Stimulated activated CD4-positive, alpha-beta T cell treated with anti-CD3 and anti-CD28 coated beads, TNF-alpha, amount 100 ng/mL, for 48 hours (primary cell): Measurements from ENCODE around the gene TNFRSF19.
A peak's percentile ranks its signal among the peaks of the same experiment; 100 is the strongest.
"Not testable (repeated sequence)": the region's sequence is repeated elsewhere in the genome, so short reads cannot be mapped to it uniquely, and the experiment has no call there.

Experiments used
- DNase-seq, 3 donors: peaks; one replicate each; pipeline ENCODE4 v3.0.0-alpha.2; 2020; ENCODE audit warnings: low read depth in 3 of 3

Gene TNFRSF19

GRCh38 chr13:23567906-23568460, 2.2 kb upstream of the TNFRSF19 start:
- no peak for DNase-seq

DNA sequence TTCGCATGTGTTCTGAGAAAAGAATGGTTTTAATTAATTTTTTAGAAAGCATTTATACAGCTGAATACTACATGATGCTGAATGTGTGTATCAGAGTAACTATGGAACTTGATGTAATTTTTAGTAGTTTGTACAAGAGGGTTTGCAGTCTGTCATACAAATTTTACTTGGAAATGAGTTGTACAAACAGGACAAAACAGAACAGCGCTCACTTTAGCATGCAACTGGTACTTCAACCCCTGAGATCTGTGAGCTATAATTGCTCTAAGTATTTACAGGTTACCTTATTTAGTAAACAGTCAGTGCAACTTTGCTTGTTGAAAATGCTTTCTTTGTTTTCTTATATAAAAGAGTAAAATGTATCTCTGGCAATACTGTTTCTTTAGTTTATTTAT, 706 bp downstream of the TNFRSF19 start:
- no peak for DNase-seq

GRCh38 chr13:23571431-23571830, 1.2 kb downstream of the TNFRSF19 start:
- no peak for DNase-seq

- DNase-seq, result no peak
Measured at GRCh38 chr13:23572836-23573235, 2.6 kb downstream of the TNFRSF19 start.

DNA sequence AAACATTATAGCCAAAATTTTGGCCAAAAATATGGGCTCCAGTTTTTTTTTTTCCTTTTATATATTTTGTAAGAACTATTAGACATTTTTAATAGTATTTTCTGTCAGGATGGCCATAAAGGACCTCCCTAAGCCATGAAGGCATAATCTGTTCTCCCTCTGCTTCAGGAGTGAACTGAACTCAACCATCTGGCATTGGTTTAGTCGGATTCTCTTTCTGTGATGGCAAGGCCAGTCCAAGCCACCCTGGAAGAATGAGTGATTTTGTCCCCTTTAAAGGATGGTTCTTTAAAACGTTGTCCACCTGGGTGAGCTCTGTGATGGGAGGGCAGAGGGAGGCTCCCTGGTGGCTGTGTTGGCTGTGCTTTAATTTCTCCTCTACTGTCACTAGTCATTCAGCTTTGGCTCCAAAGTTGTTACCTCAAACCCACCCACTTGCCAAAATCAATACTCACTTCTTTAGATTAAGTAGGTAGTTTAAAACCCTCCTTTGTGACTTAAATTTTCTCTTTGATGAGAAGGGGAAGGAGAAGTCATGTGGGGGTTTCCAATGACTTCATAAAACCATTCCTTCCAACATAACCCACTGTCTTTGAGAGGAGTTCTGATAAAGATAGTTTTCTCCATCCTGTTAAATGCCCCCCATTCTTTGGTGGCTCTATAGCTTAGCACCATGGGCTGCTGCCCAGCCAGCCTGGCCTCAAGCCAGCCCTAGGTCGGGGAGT, 4.4 kb downstream of the TNFRSF19 start:
- DNase-seq, result no peak

- no peak for DNase-seq
Measured at GRCh38 chr13:23575632-23576031, 5.4 kb downstream of the TNFRSF19 start.

- DNase-seq, result peak; percentile 43 to 70 (median 52)
Measured at GRCh38 chr13:23578411-23579071, 8.3 kb downstream of the TNFRSF19 start.

DNA sequence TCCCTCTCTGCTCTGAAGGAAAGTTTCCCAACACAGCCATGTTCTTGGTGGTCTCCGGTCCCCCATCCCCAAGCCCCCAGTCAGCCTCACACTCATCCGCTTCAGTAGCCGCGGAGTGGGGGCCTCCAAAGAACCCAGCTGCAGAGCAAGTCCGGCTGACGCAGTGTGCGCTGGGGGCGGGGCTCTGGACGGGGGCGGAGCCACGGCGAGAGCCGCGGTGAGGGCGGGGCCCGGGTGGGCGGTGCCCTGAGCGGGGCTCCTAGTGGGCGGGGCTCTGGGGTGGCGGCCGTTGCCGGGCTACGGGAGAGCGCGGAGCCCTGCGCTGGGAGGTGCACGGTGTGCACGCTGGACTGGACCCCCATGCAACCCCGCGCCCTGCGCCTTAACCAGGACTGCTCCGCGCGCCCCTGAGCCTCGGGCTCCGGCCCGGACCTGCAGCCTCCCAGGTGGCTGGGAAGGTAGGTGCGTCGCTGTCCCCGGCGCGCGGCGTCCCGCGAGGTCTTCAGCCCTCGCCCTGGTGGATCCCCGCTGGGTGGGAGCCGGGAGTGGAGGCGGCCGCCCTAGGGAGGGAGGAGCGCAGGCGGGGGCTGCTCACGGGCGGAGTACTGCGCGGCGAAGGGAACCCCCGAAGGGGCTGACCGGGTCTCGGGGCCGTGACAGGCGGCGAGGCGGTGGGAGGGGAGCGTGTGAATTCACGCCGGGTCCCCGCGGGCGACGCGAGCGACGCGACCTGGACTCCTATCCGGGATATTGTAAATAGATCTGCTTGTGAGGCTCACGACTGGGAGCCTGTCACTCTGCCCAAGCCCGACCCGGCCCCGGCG, 9.1 kb downstream of the TNFRSF19 start:
- DNase-seq, result peak; percentile 81 to 95 (median 83)

DNA sequence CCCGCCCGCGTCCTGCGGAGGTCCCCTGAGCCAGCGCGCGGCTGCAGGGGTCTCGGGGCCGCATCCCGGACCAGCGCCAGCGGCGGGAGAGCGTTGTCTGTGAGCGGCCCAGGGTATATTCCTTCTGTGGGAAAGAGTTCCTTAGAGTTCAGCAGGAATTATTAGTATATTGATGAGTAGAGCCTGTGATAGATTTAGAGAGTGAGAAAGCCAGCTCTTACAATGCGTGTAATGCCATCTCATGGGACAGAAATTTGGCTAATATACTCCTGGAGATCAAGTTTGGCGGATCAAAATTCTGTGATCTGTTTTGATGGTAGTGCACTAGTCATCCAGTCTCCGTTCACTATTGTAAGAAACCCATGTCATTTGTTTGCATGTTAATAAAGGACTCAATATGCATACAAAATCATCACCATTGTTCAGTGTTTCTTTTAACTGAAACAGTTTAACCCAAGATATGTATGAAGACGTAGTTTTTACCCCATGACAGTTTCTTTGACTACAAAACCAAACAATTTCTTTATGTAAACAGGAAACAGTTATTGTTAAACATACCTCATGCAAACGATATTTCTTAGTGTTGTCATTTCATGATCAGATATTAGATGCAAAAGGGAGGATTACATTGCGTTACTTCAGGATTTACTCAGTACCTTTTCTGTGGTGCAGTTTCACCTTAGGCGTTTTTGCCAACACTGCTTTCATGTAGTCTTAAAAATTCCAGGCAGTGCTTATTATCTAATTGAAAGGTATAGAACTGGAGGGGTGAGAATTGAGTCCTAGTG, 9.9 kb downstream of the TNFRSF19 start:
- no peak for DNase-seq

GRCh38 chr13:23580684-23581060, 10.5 kb downstream of the TNFRSF19 start:
- DNase-seq, result no peak

DNA sequence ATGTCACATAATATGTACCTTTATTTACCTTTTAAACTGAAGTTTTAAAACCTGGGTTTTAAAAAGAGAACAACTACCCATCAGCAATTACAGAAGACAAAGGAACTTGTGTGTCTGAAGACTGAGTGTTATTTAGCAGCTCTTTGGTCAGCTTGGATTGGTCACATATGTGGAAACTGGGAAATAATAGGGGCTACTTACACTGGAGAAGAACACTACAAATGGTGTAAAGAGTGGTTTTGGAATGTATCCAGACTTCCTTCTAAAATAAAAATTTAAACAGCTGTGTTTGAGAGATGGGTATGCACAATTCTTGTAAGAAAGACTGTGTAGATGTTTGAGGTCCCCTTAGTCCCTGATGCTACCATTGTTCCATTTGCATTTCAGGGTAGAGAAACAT, 13.3 kb downstream of the TNFRSF19 start:
- no peak for DNase-seq

GRCh38 chr13:23584275-23584674, 14.1 kb downstream of the TNFRSF19 start:
- DNase-seq, result no peak

GRCh38 chr13:23586336-23586735, 16.1 kb downstream of the TNFRSF19 start:
- no peak for DNase-seq

GRCh38 chr13:23588666-23589065, 18.5 kb downstream of the TNFRSF19 start:
- no peak for DNase-seq

DNA sequence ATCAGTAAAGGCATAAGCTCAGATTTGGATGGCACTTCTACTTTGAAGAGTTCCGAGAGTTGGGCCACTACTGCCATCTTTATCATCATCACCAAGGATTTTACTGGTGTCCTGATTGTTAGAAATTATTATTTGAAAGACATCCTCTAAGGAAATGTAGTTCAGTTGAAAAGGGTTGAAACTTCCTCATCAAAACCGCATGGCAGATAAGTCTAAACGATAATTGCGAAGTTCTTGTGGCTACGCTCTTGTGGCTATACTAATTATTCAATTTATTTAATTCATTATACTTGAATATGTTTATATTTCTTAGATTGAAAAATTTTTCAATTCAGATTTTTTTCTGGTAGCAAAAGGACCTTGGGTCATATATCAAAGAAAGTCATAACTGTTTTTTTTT, 22.4 kb downstream of the TNFRSF19 start:
- DNase-seq, result no peak

DNA sequence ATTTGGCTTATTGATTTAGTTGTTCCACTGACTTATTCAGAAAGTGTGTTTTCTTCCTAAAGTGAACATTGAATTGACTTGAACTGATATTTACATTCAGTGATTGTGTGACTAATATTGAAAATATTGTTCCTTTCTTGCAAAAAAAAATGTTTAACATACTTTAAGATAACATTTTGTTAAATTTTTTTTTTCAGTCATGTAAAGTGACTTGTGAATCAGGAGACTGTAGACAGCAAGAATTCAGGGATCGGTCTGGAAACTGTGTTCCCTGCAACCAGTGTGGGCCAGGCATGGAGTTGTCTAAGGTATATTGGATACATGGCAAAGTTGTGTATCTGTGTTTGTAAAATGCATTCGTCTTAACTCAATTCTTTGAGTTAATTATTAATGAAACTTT, 22.9 kb downstream of the TNFRSF19 start:
- DNase-seq, result no peak

DNA sequence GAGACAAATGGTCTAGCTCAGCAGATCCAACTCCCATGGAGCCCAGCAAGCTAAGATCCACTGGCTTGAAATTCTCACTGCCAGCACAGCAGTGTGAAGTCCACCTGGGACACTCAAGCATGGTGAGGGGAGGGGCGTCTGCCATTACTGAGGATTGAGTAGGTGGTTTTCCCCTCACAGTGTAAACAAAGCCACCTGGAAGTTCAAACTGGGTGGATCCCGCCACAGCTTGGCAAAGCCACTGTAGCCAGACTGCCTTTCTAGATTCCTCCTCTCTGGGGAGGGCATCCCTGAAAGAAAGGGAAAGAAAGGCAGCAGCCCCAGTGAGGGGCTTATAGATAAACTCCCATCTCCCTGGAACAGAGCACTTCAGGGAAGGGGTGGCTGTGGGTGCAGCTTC, 24.1 kb downstream of the TNFRSF19 start:
- not testable (repeated sequence) for DNase-seq

GRCh38 chr13:23598369-23598768, 28.2 kb downstream of the TNFRSF19 start:
- DNase-seq, result no peak

DNA sequence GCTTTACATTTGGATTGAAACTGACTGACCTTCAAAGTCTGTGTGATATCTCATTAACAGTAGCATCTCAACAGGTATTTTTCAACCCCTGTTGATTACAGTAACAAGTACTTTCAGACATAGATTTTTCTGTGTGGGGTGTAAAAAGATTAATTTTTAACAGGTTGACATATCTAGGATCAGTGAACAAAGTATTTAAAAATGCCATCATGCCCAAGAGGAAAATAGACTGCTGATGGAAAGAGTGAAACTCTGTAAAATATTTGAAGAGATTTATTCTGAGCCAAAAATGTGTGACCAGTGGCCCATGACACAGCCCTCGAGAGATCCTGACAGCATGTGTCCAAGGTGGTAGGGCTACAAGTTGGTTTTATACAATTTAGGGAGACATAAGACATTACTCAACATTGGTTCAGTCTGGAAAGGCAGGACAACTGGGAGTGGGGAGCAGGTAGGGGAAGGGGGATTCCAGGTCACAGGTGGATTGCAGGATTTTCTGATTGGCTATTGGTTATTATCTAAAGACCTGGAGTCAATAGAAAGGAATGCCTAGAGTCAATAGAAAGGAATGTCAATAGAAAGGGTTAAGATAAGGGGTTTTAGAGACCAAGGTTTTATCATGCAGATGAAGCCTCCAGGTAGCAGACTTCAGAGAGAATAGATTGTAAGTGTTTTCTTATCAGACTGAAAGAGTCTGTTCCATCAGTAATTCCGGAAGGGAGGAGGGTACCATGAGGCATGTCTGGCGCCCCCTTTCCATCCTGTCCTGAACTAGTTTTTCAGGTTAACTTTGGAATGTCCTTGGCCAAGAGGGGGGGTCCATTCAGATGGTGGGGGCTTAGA, 29.1 kb downstream of the TNFRSF19 start:
- no peak for DNase-seq

GRCh38 chr13:23600100-23600499, 29.9 kb downstream of the TNFRSF19 start:
- DNase-seq, result no peak

DNA sequence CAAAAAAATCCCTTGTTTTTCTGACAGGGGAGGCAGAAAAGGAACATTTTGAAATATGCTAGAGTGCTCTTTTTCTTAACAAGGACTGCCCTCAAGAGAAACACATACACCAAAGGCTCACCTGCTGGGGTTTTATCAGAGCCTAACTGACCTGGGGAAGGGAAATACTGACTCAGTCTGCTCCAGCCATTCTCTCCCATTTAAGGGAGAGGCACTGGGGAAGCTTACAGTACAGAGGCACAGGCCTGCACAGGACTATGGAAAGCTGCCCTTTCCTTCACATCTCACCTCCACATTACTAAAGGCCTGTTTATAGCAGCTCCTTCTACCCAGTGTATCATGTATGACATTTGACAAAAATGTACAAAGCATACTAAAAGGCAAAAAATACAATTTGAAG, 30.3 kb downstream of the TNFRSF19 start:
- no peak for DNase-seq
